ENCODE measurements around the gene CTCF.
A peak's percentile ranks its signal among the peaks of the same experiment; 100 is the strongest.

The CTCF gene

GRCh38 chr16:67653789-67654402 is 91.6 kb downstream of the CTCF start:
- DNase-seq = no peak

- DNase-seq = no peak
These were observed 92.1 kb downstream of the CTCF start for GRCh38 chr16:67654403-67654911.

GRCh38 chr16:67655363-67655762 is 93.0 kb downstream of the CTCF start:
- no peak for DNase-seq

- no peak for DNase-seq
These were observed 94.2 kb downstream of the CTCF start for GRCh38 chr16:67656344-67657016.

GRCh38 chr16:67657017-67657608 is 94.8 kb downstream of the CTCF start:
- DNase-seq = no peak

- DNase-seq = no peak
These were observed 95.6 kb downstream of the CTCF start for GRCh38 chr16:67657751-67658518.

GRCh38 chr16:67658849-67659674 is 96.7 kb downstream of the CTCF start:
- DNase-seq = no peak

- DNase-seq = peak; percentile 58
These were observed 97.6 kb downstream of the CTCF start, which contains the start of gene ACD for GRCh38 chr16:67659675-67660563. Gene ACD (minus strand): TSS chr16:67660260. CDS start chr16:67660220, 40 bp downstream.

GRCh38 chr16:67660564-67661028 is 98.3 kb downstream of the CTCF start, which contains the start of gene PARD6A:
Gene PARD6A (plus strand): TSS chr16:67660960. CDS start chr16:67661039, 79 bp downstream.
- DNase-seq = peak; percentile 88

GRCh38 chr16:67661101-67661761 is 98.9 kb downstream of the CTCF start:
- no peak for DNase-seq

- no peak for DNase-seq
These were observed 99.7 kb downstream of the CTCF start for GRCh38 chr16:67661886-67662652.

- no peak for DNase-seq
These were observed 100.3 kb downstream of the CTCF start for GRCh38 chr16:67662653-67663010.

GRCh38 chr16:67663151-67663876 is 101.0 kb downstream of the CTCF start:
- no peak for DNase-seq

GRCh38 chr16:67663877-67664222 is 101.5 kb downstream of the CTCF start:
- no peak for DNase-seq

- DNase-seq = no peak
These were observed 101.9 kb downstream of the CTCF start for GRCh38 chr16:67664258-67664657.

GRCh38 chr16:67664871-67665270 is 102.5 kb downstream of the CTCF start:
- no peak for DNase-seq

GRCh38 chr16:67665598-67665997 is 103.3 kb downstream of the CTCF start:
- DNase-seq = no peak

- no peak for DNase-seq
These were observed 103.8 kb downstream of the CTCF start for GRCh38 chr16:67666032-67666551.

All from NCI-H2029 (cell line).